Activated B cell treated with CpG ODN at 0.5 μM for 24 hours (primary cell): ENCODE measurements around the gene PLPP7. TPM values are rescaled to one million over a fixed set of nuclear protein-coding genes. Genes with fewer than 3 reads are reported as not detected.
A peak's percentile ranks its signal among the peaks of the same experiment; 100 is the strongest.

Source experiments
- ATAC-seq: fragments of 200-7000 bp; cut with Tn5 transposase; one replicate; pipeline ENCODE4 v1.10.0; 2021; ENCODE audit warnings: low read depth, mild to moderate bottlenecking, moderate library complexity
- CTCF ChIA-PET: fragments of 350-600 bp; sonication (Branson Sonifier 250); formaldehyde crosslinking; loops from one replicate; lab custom pipeline; 2021; ENCODE audit warnings: antibody characterized with exemption; lab: Charles Lee
- POLR2A ChIA-PET: fragments of 350-600 bp; sonication (Branson Sonifier 250); formaldehyde crosslinking; loops from one replicate; lab custom pipeline; 2021; ENCODE audit warnings: antibody characterized with exemption; lab: Charles Lee
- DNase-seq: peaks from one replicate; pipeline ENCODE4 v3.0.0; 2022
- H3K27ac Mint-ChIP-seq: one replicate; pipeline ENCODE4 v1.8.0; 2020; ENCODE audit warnings: mixed read lengths
- H3K27me3 Mint-ChIP-seq: one replicate; pipeline ENCODE4 v1.8.0; 2021; ENCODE audit warnings: mixed read lengths
- H3K36me3 Mint-ChIP-seq: one replicate; pipeline ENCODE4 v1.8.0; 2021; ENCODE audit warnings: low read depth, mixed read lengths
- H3K4me1 Mint-ChIP-seq: one replicate; pipeline ENCODE4 v1.8.0; 2021; ENCODE audit warnings: mixed read lengths
- H3K4me3 Mint-ChIP-seq: one replicate; pipeline ENCODE4 v1.8.0; 2020; ENCODE audit warnings: mild to moderate bottlenecking, mixed read lengths
- H3K9me3 Mint-ChIP-seq: one replicate; pipeline ENCODE4 v1.8.0; 2020; ENCODE audit warnings: mixed read lengths
- CTCF ChIP-seq: fragments of 200-600 bp; IDR thresholded peaks from one replicate; pipeline ENCODE4 v1.8.0; 2022; ENCODE audit warnings: antibody characterized with exemption, mild to moderate bottlenecking
- intact Hi-C: fragments of 100-400 bp; cut with micrococcal nuclease; formaldehyde crosslinking; loops from one replicate; pipeline ENCODE4 v1.15.1; 2024
- total RNA-seq: library from RNA; stranded (reverse); gene quantifications from 2 replicates; pipeline ENCODE4 v1.2.3, GENCODE V29; 2022

The PLPP7 gene
- total RNA-seq, 1 donor from 2014 or later = 0.53 TPM

GRCh38 chr9:131258186-131258585, 31.3 kb upstream of the PLPP7 start:
- intact Hi-C loops = no loop called here
- DNase-seq (no peak), ATAC-seq (no peak)
- ChIA-PET CTCF (interaction anchor here (1.3 to 2.3 kb wide), 2 partner anchors 10 kb away, joined by 4 to 9 read pairs; no protein-coding TSS in a partner anchor), POLR2A (interaction anchor here (9.8 to 14.9 kb wide), 2 partner anchors 16 to 21 kb away, joined by 128 to 593 read pairs; partner anchors contain the start of gene FAM78A)
- Mint-ChIP-seq H3K27ac (peak overlapping the region; percentile 100), H3K4me3 (no peak overlapping the region), H3K4me1 (peaks cover 52% of the 10 kb centered on the region), H3K36me3 (peaks cover 29% of the 10 kb centered on the region), H3K27me3 (no peaks in the 10 kb centered on the region), H3K9me3 (no peaks in the 10 kb centered on the region)
- TF ChIP-seq CTCF = no peak

DNA sequence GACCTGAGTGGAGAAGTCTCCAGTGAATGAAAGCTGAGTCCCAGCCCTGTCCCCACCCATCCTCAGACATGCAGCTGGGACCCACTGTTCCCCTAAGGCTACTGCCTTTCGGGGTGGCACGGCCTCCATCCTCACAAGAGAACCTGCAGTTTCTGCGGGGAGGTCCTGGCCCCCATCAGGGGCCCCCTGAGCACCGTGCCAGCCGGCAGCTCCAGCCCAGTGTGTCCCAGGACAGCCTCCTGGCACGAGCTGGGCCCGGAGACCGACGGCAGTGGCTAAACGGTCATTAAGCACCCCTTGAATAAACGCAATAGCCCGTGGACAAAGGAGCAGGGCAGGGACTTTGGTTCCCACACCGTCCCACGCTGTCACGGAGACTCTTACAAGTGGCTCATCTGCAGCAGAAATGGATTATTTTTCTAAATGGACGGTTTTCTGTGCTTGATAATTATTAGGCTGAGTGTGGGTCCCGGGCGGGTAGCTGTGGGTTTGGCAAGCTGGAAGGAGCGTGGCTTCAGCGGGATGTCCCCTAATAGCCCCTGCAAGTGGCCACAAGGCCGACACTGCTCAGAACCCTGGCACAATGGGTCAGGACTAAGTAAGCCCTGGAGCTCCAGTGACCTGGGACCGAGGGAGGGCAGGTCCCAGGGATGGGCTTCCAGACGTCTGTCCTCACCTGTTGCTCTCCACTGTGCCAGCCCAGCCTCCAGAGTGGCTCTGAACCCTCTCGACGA, 30.7 kb upstream of the PLPP7 start:
- ChIA-PET CTCF (interaction anchor here (0.5 kb wide), 1 partner anchor 16 kb away, joined by 3 read pairs; no protein-coding TSS in a partner anchor), POLR2A (interaction anchor here (0.7 to 14.9 kb wide), 2 partner anchors 16 to 180 kb away, joined by 14 to 593 read pairs; partner anchors contain the start of gene FAM78A)
- TF ChIP-seq CTCF = no peak
- Mint-ChIP-seq H3K27ac (no peak overlapping the region), H3K27me3 (no peaks in the 10 kb centered on the region), H3K9me3 (no peaks in the 10 kb centered on the region), H3K4me3 (no peak overlapping the region), H3K36me3 (peaks cover 30% of the 10 kb centered on the region), H3K4me1 (peaks cover 51% of the 10 kb centered on the region)
- intact Hi-C loops = no loop called here
- ATAC-seq (no peak), DNase-seq (no peak)

DNA sequence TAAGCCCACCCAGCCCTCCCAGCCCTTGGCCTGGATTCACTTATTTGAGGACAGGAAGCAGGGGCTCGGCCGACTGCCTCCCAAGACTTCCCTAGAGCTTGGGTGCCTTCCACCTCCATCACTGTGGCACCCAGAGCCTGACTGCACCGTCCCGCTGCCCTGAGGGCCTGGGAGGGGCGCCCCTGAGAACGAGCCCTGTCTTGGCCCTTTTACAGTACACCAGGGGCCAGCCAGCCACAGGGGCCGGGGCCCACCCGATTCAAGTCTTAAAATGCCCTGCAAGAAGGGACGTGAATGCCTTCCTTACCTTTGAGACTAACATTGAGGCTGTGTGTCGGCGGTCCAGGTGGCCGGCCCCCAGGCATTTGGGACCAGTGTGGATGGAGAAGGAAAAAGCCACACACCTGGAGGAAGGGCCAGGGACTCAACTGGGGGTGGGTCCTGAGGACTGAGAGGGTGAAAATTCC, 30.1 kb upstream of the PLPP7 start:
- Mint-ChIP-seq H3K4me1 (peaks cover 51% of the 10 kb centered on the region), H3K36me3 (peaks cover 33% of the 10 kb centered on the region), H3K27me3 (no peaks in the 10 kb centered on the region), H3K9me3 (no peaks in the 10 kb centered on the region), H3K27ac (peak overlapping the region; percentile 46), H3K4me3 (no peak overlapping the region)
- TF ChIP-seq CTCF = no peak
- ChIA-PET POLR2A (interaction anchor here (0.5 to 14.9 kb wide), 3 partner anchors 15 to 179 kb away, joined by 7 to 593 read pairs (median 14); partner anchors contain the start of gene FAM78A), CTCF (interaction anchor here (0.5 kb wide), 1 partner anchor 17 kb away, joined by 3 read pairs; no protein-coding TSS in a partner anchor)
- intact Hi-C loops = no loop called here
- DNase-seq = no peak
- ATAC-seq = no peak

- no peak for ATAC-seq
- ChIA-PET CTCF (no interaction called here), POLR2A (interaction anchor here (0.5 to 14.9 kb wide), 3 partner anchors 14 to 179 kb away, joined by 7 to 593 read pairs (median 14); partner anchors contain the start of gene FAM78A)
- Mint-ChIP-seq H3K36me3 (peaks cover 35% of the 10 kb centered on the region), H3K27ac (no peak overlapping the region), H3K4me3 (no peak overlapping the region), H3K9me3 (no peaks in the 10 kb centered on the region), H3K4me1 (peaks cover 51% of the 10 kb centered on the region), H3K27me3 (no peaks in the 10 kb centered on the region)
- DNase-seq = no peak
- intact Hi-C loops = no loop called here
- no peak for TF ChIP-seq CTCF
These were observed 29.5 kb upstream of the PLPP7 start for GRCh38 chr9:131259916-131260597.
